Ishikawa (cell line): ENCODE measurements around the gene FOXI3.

ENCODE experiments used
- REST ChIP-seq: IDR thresholded peaks from 2 replicates; pipeline ENCODE4 v1.6.1; 2012; ENCODE audit warnings: low read depth, mild to moderate bottlenecking
- TEAD4 ChIP-seq: IDR thresholded peaks from 2 replicates; pipeline ENCODE4 v1.6.1; 2012
- YY1 ChIP-seq: IDR thresholded peaks from 2 replicates; pipeline ENCODE4 v1.6.1; 2012; ENCODE audit warnings: low read depth
- TF ChIP-seq, protein P1 (sequence below): IDR thresholded peaks from 2 replicates; pipeline ENCODE4 v1.6.1; 2012

DNA sequence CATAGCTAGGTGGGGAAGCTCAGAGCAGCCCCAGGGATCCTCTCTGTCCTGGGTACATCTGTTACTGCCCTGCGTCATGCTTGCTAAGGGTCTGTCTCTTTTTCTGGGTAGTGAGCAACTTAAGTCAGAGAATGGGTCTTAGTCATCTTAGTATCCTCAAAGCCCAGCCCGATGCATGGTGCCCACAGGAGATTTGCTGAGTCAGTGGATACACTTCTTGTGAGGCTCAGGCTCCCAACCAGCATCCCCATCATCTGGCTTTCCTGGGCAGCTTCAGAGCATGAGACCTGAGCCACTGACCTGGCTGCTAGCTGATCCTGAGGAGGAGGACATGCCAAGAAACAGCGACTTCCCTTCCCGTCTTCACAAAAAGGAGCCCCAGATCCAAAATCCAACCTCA is 10.0 kb downstream of the FOXI3 start:
- TF ChIP-seq, protein P1, sequence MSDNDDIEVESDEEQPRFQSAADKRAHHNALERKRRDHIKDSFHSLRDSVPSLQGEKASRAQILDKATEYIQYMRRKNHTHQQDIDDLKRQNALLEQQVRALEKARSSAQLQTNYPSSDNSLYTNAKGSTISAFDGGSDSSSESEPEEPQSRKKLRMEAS = no peak
- TF ChIP-seq REST (no peak), YY1 (no peak), TEAD4 (no peak)
